Bronchial epithelial cell (primary cell): Measurements from ENCODE around the gene UBE2U. TPM values are rescaled to one million over a fixed set of nuclear protein-coding genes. Genes with fewer than 3 reads are reported as not detected.
A peak's percentile ranks its signal among the peaks of the same experiment; 100 is the strongest.

Experiments used
- DNase-seq: peaks from one replicate; pipeline ENCODE4 v3.0.0-alpha.2; 2010; ENCODE audit warnings: low read depth
- FAIRE-seq: peaks from 2 replicates; lab custom pipeline; 2011; peaks lifted over from hg19 to GRCh38; lab: Jason Lieb, UNC
- H3K27me3 ChIP-seq: 2 replicates; pipeline ENCODE4 v1.5.1; 2011; ENCODE audit warnings: low read length; ENCODE audit not compliant: control insufficient read depth, insufficient read depth
- H3K36me3 ChIP-seq: 2 replicates; pipeline ENCODE4 v1.5.1; 2011; ENCODE audit warnings: low read length; ENCODE audit not compliant: control insufficient read depth, insufficient read depth
- H3K4me3 ChIP-seq: 2 replicates; pipeline ENCODE4 v1.5.1; 2011; ENCODE audit warnings: mild to moderate bottlenecking, low read depth, low read length, control low read depth
- CTCF ChIP-seq: IDR thresholded peaks from 2 replicates; pipeline ENCODE4 v1.5.1; 2011; ENCODE audit warnings: mild to moderate bottlenecking, moderate library complexity, low read length, control low read depth, inconsistent platforms; ENCODE audit not compliant: insufficient read depth, severe bottlenecking
- total RNA-seq: library from RNA; depleted of rRNA; stranded (reverse); fragments of >200 nt; gene quantifications from 2 replicates; pipeline ENCODE4 v1.2.1, GENCODE V29; 2014

UBE2U gene
- total RNA-seq, 1 donor from 2014 or later = not detected

- no peaks in the 10 kb centered on the region for H3K36me3 ChIP-seq
- DNase-seq (peak; percentile 74), FAIRE-seq (peak; percentile 58)
- no peaks in the 10 kb centered on the region for H3K27me3 ChIP-seq
- TF ChIP-seq CTCF = peak; percentile 59
- no peak overlapping the region for H3K4me3 ChIP-seq
These were observed 65.5 kb downstream of the UBE2U start for GRCh38 chr1:64268653-64269557.

- no peak for TF ChIP-seq CTCF
- DNase-seq = no peak
- Histone ChIP-seq H3K4me3 (no peak overlapping the region), H3K27me3 (no peaks in the 10 kb centered on the region), H3K36me3 (no peaks in the 10 kb centered on the region)
- no peak for FAIRE-seq
These were observed 66.1 kb downstream of the UBE2U start for GRCh38 chr1:64269558-64269884.

- peak; percentile 58 for FAIRE-seq
- no peak for TF ChIP-seq CTCF
- H3K27me3 ChIP-seq = no peaks in the 10 kb centered on the region
- peak; percentile 97 for DNase-seq
- no peak overlapping the region for H3K4me3 ChIP-seq
- no peaks in the 10 kb centered on the region for H3K36me3 ChIP-seq
These were observed 76.6 kb downstream of the UBE2U start for GRCh38 chr1:64280001-64280400.

GRCh38 chr1:64282351-64282750, 78.9 kb downstream of the UBE2U start:
- FAIRE-seq (no peak), DNase-seq (peak; percentile 50)
- no peaks in the 10 kb centered on the region for H3K36me3 ChIP-seq
- no peaks in the 10 kb centered on the region for H3K27me3 ChIP-seq
- no peak for TF ChIP-seq CTCF
- H3K4me3 ChIP-seq = no peak overlapping the region

- no peaks in the 10 kb centered on the region for H3K36me3 ChIP-seq
These were observed 83.6 kb downstream of the UBE2U start for GRCh38 chr1:64287071-64287470.

More at GRCh38 chr1:64287071-64287470, 83.6 kb downstream of the UBE2U start:
- no peak for DNase-seq
- no peak for FAIRE-seq
- Histone ChIP-seq H3K27me3 (no peaks in the 10 kb centered on the region), H3K4me3 (no peak overlapping the region)
- TF ChIP-seq CTCF = no peak
